Naive thymus-derived CD8-positive, alpha-beta T cell (primary cell): ENCODE measurements around the gene RAB7B. TPM values are rescaled to one million over a fixed set of nuclear protein-coding genes. Genes with fewer than 3 reads are reported as not detected.

Experiments
- ATAC-seq, 2 donors: fragments of 150-1000 bp; cut with Tn5 transposase in 1 of 2; sonication (Bioruptor Pico), chemical (Tn5 transposase) in 1 of 2; 1 replicate in 1 of 2; 2 replicates in 1 of 2; pipeline ENCODE4 v1.10.0; 2021; ENCODE audit warnings: mild to moderate bottlenecking in 2 of 2, moderate library complexity in 2 of 2
- POLR2A ChIA-PET: fragments of 350-600 bp; sonication (Branson Sonifier 250); formaldehyde crosslinking; loops from one replicate; lab custom pipeline; 2021; ENCODE audit warnings: antibody characterized with exemption; lab: Charles Lee
- DNase-seq, 10 donors: peaks; one replicate each; pipeline versions ENCODE4 v3.0.0 to v3.0.0-alpha.2; 2020 to 2022
- H3K27ac Mint-ChIP-seq, 10 donors: one replicate each; pipeline ENCODE4 v1.8.0; 2020 to 2022; ENCODE audit warnings: mild to moderate bottlenecking in 10 of 10, mixed read lengths in 10 of 10, moderate library complexity in 4 of 10, inconsistent platforms in 1 of 10
- H3K27me3 Mint-ChIP-seq, 5 donors: one replicate each; pipeline ENCODE4 v1.8.0; 2021 to 2022; ENCODE audit warnings: mixed read lengths in 5 of 5
- H3K36me3 Mint-ChIP-seq, 3 donors: one replicate each; pipeline ENCODE4 v1.8.0; 2020 to 2022; ENCODE audit warnings: mixed read lengths in 3 of 3, mild to moderate bottlenecking in 2 of 3, inconsistent platforms in 1 of 3
- H3K4me1 Mint-ChIP-seq, 4 donors: one replicate each; pipeline ENCODE4 v1.8.0; 2021 to 2022; ENCODE audit warnings: mixed read lengths in 4 of 4
- H3K4me3 Mint-ChIP-seq, 10 donors: one replicate each; pipeline ENCODE4 v1.8.0; 2020 to 2022; ENCODE audit warnings: mild to moderate bottlenecking in 10 of 10, mixed read lengths in 10 of 10, moderate library complexity in 6 of 10, inconsistent platforms in 1 of 10
- H3K9me3 Mint-ChIP-seq, 9 donors: one replicate each; pipeline ENCODE4 v1.8.0; 2020 to 2022; ENCODE audit warnings: mixed read lengths in 9 of 9, mild to moderate bottlenecking in 3 of 9, inconsistent platforms in 1 of 9, moderate library complexity in 1 of 9
- polyA plus RNA-seq, 3 donors: library from polyadenylated mRNA; unstranded; fragments of 300-500 nt; fragmentation: Illumina TruSeq; gene quantifications; one replicate each; pipeline ENCODE4 v1.2.3, GENCODE V29; 2021
- total RNA-seq, 8 experiments: library from RNA in 2 of 8; stranded (reverse) in 2 of 8; gene quantifications; one replicate each; pipeline ENCODE4 v1.2.3 and lab custom pipeline; 2021 to 2026

Gene RAB7B
- total and polyA plus RNA-seq, 5 experiments from 2014 or later: not detected

GRCh38 chr1:206020393-206021007 is 17.3 kb upstream of the RAB7B start:
- H3K9me3 Mint-ChIP-seq: no peaks in the 10 kb centered on the region
- no peaks in the 10 kb centered on the region for H3K36me3 Mint-ChIP-seq
- DNase-seq: no peak
- ATAC-seq: no peak
- H3K4me3 Mint-ChIP-seq: no peak overlapping the region
- no peaks in the 10 kb centered on the region for H3K4me1 Mint-ChIP-seq
- H3K27ac Mint-ChIP-seq: no peak overlapping the region
- H3K27me3 Mint-ChIP-seq: peaks cover 0 to 20% (median 2%) of the 10 kb centered on the region in 5 donors
- POLR2A ChIA-PET: no interaction called here

DNA sequence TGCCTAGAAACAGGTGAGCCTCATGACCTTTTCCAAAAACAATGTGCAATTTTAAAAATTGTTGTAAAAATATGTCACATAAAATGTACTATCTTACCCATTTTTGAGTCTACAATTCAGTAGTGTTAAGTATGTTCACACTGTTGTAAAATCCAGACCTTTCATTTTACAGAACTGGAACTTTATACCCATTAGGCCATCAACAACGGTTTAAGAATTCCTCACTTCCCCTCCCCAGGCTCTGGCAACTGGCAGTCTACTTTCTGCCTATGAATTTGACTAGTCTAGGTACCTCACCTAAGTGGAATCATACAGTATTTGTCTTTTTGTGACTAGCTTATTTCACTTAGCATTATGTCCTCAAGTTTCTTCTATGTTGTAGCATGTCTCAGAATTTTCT is 11.9 kb upstream of the RAB7B start:
- Mint-ChIP-seq H3K4me3 (no peak overlapping the region), H3K9me3 (no peaks in the 10 kb centered on the region), H3K36me3 (no peaks in the 10 kb centered on the region), H3K27ac (no peak overlapping the region), H3K27me3 (no peaks in the 10 kb centered on the region), H3K4me1 (peaks cover 18 to 30% (median 25%) of the 10 kb centered on the region in 4 donors)
- ATAC-seq: no peak
- DNase-seq: no peak
- POLR2A ChIA-PET: no interaction called here

GRCh38 chr1:206014601-206015000 is 11.4 kb upstream of the RAB7B start:
- DNase-seq (no peak), ATAC-seq (no peak)
- Mint-ChIP-seq H3K4me1 (peaks cover 18 to 30% (median 25%) of the 10 kb centered on the region in 4 donors), H3K27me3 (no peaks in the 10 kb centered on the region), H3K36me3 (no peaks in the 10 kb centered on the region), H3K27ac (no peak overlapping the region), H3K9me3 (no peaks in the 10 kb centered on the region), H3K4me3 (no peak overlapping the region)
- POLR2A ChIA-PET: no interaction called here

DNA sequence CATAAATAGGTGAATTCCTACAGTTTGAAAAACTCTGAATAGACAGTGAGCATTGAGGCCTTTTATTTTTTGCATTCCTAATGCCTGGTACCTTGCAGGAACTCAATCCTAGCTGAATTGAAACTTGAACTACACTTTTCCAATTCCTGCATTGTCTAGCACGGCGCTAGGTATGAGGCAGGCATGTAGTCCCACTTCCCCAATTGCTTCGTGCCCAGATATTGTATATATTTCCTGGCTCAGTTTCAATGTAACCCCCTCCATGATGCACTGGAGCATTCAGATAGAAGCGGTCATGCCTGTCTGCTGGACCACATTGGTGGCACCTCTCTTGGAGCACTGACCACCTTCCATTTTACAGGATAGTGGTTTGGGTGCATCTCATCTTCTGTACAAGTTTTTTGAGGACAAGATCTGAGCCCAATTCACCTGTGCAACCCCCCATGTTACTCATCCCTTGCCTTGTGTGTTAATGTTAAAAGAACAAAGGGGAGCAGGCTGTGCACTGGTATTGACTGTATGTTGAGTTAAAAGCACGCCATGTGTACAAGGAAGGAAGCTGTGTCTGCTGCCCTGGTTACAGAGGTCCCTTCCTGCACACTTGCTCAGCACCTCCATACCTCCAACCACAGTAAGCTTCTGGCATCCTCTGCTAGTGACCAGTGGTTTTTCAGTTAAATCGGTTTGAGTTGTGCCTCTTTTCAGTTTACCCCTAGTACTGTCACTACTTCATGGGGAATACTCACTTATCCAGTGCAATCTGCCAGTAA is 10.0 kb upstream of the RAB7B start:
- Mint-ChIP-seq H3K27ac (peak overlapping the region in 7 of 10 donors; percentile 2 to 66 (median 31)), H3K4me3 (peak overlapping the region in 3 of 10 donors; percentile 30 to 50 (median 48)), H3K27me3 (no peaks in the 10 kb centered on the region), H3K9me3 (no peaks in the 10 kb centered on the region), H3K36me3 (no peaks in the 10 kb centered on the region), H3K4me1 (peaks cover 18 to 30% (median 25%) of the 10 kb centered on the region in 4 donors)
- POLR2A ChIA-PET: no interaction called here
- DNase-seq: no peak
- ATAC-seq: no peak

DNA sequence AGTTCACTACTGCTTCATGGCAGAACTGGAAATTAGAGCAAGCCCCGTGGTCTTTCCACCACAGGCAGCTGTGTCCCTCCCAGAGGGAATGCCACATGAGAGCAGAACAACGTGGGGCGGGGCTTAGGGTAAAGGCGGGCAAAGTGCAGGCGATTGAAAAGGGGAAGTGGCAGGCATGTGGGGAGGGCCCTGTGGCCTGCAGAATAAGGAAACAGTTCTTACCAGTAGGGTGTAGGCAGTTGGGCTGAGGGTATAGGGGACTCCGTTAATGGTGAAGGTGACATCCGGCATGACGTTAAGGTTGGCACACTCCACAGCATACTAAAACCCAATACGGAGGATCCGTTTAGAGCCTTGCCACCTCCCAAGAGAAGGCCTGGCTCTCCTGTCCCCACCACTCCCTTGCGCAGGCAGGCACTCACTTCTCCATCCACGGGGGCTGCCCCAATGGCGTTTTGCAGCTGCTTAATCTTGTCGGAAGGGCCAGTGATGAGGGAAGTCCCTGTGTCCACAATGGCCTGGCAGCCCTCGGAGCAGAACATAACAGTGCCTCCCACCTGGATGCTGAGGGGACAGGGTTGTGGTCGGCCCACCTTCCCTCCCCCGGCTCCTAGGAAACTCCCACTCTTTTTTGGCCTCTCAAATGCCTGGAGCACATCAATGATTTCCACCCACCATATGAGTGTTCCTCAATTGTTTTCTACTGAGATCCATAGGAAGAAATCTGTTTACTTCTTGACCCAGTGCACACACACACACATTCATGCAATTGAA is 9.1 kb upstream of the RAB7B start:
- peak overlapping the region; percentile 26 to 83 (median 71) for H3K4me3 Mint-ChIP-seq

DNA sequence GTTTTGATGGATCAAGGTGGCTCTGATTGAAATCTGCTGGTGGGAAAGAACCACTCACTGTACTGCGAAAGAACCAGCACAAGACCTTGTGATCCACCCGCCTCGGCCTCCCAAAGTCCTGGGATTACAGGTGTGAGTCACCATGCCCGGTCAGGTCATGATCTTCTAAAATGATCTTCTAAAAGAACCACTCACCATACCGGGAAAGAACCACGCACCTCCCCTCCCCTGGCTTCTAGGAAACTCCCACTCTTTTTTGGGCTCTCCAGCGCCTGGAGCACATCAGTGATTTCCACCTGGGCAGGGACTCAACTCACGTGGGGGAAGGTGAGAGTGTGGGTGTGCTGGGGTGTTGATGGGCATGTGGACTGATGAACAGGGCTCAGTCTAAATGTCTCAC is 7.9 kb upstream of the RAB7B start:
- no peak for ATAC-seq
- POLR2A ChIA-PET: no interaction called here
- H3K9me3 Mint-ChIP-seq: no peaks in the 10 kb centered on the region
- H3K36me3 Mint-ChIP-seq: no peaks in the 10 kb centered on the region
- DNase-seq: no peak
- no peak overlapping the region for H3K4me3 Mint-ChIP-seq
- peaks cover 18 to 31% (median 25%) of the 10 kb centered on the region in 4 donors for H3K4me1 Mint-ChIP-seq
- H3K27ac Mint-ChIP-seq: peak overlapping the region in 1 of 10 donors; percentile 18
- peaks cover 0 to 4% (median 2%) of the 10 kb centered on the region in 5 donors for H3K27me3 Mint-ChIP-seq

More for the DNA sequence above, 9.1 kb upstream of the RAB7B start:
- no peaks in the 10 kb centered on the region for H3K9me3 Mint-ChIP-seq
- no peaks in the 10 kb centered on the region for H3K36me3 Mint-ChIP-seq
- ATAC-seq: peak; percentile 98 to 99
- H3K4me1 Mint-ChIP-seq: peaks cover 18 to 30% (median 25%) of the 10 kb centered on the region in 4 donors
- H3K27me3 Mint-ChIP-seq: no peaks in the 10 kb centered on the region
- DNase-seq: peak in 9 of 10 donors; percentile 6 to 74 (median 52)
- POLR2A ChIA-PET: no interaction called here
- peak overlapping the region in 8 of 10 donors; percentile 2 to 90 (median 43) for H3K27ac Mint-ChIP-seq

GRCh38 chr1:206010060-206010459 is 6.9 kb upstream of the RAB7B start:
- DNase-seq (no peak), ATAC-seq (no peak)
- H3K27ac Mint-ChIP-seq: peak overlapping the region in 1 of 10 donors; percentile 10
- H3K36me3 Mint-ChIP-seq: no peaks in the 10 kb centered on the region
- H3K4me1 Mint-ChIP-seq: peaks cover 18 to 32% (median 25%) of the 10 kb centered on the region in 4 donors
- no peaks in the 10 kb centered on the region for H3K9me3 Mint-ChIP-seq
- no peak overlapping the region for H3K4me3 Mint-ChIP-seq
- peaks cover 0 to 7% (median 3%) of the 10 kb centered on the region in 5 donors for H3K27me3 Mint-ChIP-seq
- POLR2A ChIA-PET: no interaction called here

DNA sequence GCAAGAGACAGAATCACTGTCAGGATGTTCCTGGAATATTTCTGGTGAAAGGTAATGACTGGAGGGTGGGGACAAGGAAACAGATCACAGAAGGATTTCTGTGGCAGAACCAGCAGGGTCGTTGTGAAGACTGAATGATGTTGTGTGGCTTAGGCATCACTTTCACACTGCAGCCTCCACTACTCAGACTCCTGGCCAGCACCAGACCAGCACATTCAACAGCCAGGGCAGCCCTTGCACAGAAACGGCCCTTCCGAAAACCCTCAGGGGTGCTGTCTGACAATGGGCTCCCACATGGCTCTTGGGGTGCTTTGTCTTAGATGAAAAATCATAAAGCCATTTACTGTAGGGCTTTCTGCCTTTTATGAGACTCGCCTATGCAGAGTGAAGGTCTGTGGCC is 3.8 kb upstream of the RAB7B start:
- no peaks in the 10 kb centered on the region for H3K36me3 Mint-ChIP-seq
- ATAC-seq: no peak
- POLR2A ChIA-PET: no interaction called here

DNA sequence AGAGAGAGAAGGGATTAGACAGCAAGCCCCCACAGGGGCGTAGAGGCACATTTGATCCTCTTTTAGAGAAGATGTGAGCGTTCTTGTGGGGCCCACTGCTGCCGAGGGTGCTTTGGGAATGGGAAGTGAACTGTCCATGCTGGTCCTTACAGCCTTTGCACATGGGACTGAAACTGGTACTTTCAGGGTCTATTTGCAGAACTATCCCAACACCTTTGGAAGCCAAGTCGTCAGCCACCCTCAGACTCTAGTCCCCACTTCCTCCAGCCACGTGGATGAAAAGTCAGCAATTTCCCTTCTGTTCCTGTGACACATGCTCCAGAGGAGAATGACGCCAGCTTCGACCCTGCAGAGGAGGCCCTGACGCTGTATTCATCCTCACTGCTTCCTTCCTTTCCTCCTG is 2.6 kb upstream of the RAB7B start:
- H3K27me3 Mint-ChIP-seq: peaks cover 0 to 14% (median 3%) of the 10 kb centered on the region in 5 donors
- H3K9me3 Mint-ChIP-seq: no peaks in the 10 kb centered on the region
- H3K36me3 Mint-ChIP-seq: no peaks in the 10 kb centered on the region
- DNase-seq (no peak), ATAC-seq (no peak)
- H3K4me1 Mint-ChIP-seq: peaks cover 0 to 12% (median 3%) of the 10 kb centered on the region in 4 donors
- POLR2A ChIA-PET: no interaction called here
- no peak overlapping the region for H3K4me3 Mint-ChIP-seq
- peak overlapping the region in 1 of 10 donors; percentile 4 for H3K27ac Mint-ChIP-seq

More for the DNA sequence above, 3.8 kb upstream of the RAB7B start:
- no peak overlapping the region for H3K27ac Mint-ChIP-seq
- DNase-seq: no peak
- H3K4me1 Mint-ChIP-seq: peaks cover 7 to 16% (median 10%) of the 10 kb centered on the region in 4 donors
- peaks cover 0 to 14% (median 3%) of the 10 kb centered on the region in 5 donors for H3K27me3 Mint-ChIP-seq
- H3K9me3 Mint-ChIP-seq: no peaks in the 10 kb centered on the region
- H3K4me3 Mint-ChIP-seq: no peak overlapping the region

DNA sequence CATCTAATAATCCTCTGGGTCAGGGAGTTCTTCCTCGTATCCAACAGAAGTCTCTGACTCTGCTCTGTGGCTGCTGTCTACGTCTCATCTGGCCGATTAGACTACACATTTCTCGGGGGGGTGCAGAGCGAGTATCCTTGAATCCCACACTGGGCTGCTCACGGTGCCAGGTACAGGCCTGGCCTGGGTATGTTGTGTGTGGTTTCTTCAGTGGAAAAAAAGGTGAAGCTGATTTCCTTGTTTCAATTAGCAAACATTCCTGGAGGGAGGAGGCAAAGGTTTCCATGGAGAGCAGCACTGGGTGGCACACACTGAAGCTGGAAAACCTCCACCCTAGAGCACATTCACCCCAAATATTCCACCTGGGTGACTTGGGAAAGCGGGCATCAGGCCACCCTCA is 2.0 kb upstream of the RAB7B start:
- no peak for ATAC-seq
- H3K4me1 Mint-ChIP-seq: peaks cover 0 to 9% (median 3%) of the 10 kb centered on the region in 4 donors
- POLR2A ChIA-PET: no interaction called here
- no peak for DNase-seq
- no peaks in the 10 kb centered on the region for H3K36me3 Mint-ChIP-seq
- peaks cover 0 to 14% (median 3%) of the 10 kb centered on the region in 5 donors for H3K27me3 Mint-ChIP-seq
- no peaks in the 10 kb centered on the region for H3K9me3 Mint-ChIP-seq
- H3K27ac Mint-ChIP-seq: peak overlapping the region in 1 of 10 donors; percentile 67
- no peak overlapping the region for H3K4me3 Mint-ChIP-seq

- H3K36me3 Mint-ChIP-seq: no peaks in the 10 kb centered on the region
- ATAC-seq (no peak), DNase-seq (no peak)
- peak overlapping the region in 1 of 10 donors; percentile 24 for H3K27ac Mint-ChIP-seq
- H3K27me3 Mint-ChIP-seq: peaks cover 0 to 14% (median 3%) of the 10 kb centered on the region in 5 donors
- peaks cover 0 to 9% (median 3%) of the 10 kb centered on the region in 4 donors for H3K4me1 Mint-ChIP-seq
- H3K9me3 Mint-ChIP-seq: no peaks in the 10 kb centered on the region
- H3K4me3 Mint-ChIP-seq: no peak overlapping the region
- POLR2A ChIA-PET: no interaction called here
Measured at GRCh38 chr1:206004826-206005225, 1.6 kb upstream of the RAB7B start.

DNA sequence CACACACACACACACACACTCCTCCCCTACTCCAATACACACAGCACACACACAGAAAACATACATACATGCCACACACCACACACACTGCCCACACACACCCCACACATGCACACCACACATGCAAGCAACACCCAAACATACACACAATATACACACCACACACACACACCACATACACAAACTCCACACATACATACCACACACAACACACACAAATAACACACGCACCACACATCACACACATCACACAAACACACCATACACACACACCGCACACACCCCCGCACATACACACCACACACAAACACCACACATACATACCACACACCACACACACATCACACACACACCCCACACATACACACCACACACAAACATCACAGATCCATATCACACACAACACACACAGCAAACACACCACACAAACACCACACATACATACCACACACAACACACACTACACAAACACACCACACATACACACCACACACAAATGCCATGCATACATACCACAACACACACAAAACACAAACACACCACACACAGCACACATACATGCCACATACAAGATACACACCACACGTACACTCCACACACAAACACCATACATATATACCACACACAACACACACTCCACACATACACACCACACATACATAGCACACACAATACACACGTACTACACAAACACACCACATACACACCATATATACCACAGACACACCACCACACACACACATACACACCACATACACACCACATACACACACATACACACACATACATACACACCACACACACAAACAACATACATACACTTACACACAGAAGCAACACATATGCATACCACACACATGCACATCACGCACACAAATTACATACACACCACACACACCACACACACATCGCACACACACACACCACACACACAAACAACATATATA is 932 bp upstream of the RAB7B start:
- H3K36me3 Mint-ChIP-seq: no peaks in the 10 kb centered on the region
- ATAC-seq (no peak), DNase-seq (no peak)
- peak overlapping the region in 1 of 10 donors; percentile 24 for H3K27ac Mint-ChIP-seq
- peaks cover 0 to 9% (median 3%) of the 10 kb centered on the region in 4 donors for H3K4me1 Mint-ChIP-seq
- no peak overlapping the region for H3K4me3 Mint-ChIP-seq
- peaks cover 0 to 14% (median 3%) of the 10 kb centered on the region in 5 donors for H3K27me3 Mint-ChIP-seq
- POLR2A ChIA-PET: no interaction called here
- H3K9me3 Mint-ChIP-seq: no peaks in the 10 kb centered on the region
